Glomerular visceral epithelial cell (primary cell): ENCODE data around the gene ST14.
A peak's percentile ranks its signal among the peaks of the same experiment; 100 is the strongest.
"Not testable (repeated sequence)": the region's sequence is repeated elsewhere in the genome, so short reads cannot be mapped to it uniquely, and the experiment has no call there.

Source experiments
- DNase-seq: peaks from one replicate; pipeline ENCODE4 v3.0.0-alpha.2; 2016; ENCODE audit errors: extremely low spot score

The ST14 gene

DNA sequence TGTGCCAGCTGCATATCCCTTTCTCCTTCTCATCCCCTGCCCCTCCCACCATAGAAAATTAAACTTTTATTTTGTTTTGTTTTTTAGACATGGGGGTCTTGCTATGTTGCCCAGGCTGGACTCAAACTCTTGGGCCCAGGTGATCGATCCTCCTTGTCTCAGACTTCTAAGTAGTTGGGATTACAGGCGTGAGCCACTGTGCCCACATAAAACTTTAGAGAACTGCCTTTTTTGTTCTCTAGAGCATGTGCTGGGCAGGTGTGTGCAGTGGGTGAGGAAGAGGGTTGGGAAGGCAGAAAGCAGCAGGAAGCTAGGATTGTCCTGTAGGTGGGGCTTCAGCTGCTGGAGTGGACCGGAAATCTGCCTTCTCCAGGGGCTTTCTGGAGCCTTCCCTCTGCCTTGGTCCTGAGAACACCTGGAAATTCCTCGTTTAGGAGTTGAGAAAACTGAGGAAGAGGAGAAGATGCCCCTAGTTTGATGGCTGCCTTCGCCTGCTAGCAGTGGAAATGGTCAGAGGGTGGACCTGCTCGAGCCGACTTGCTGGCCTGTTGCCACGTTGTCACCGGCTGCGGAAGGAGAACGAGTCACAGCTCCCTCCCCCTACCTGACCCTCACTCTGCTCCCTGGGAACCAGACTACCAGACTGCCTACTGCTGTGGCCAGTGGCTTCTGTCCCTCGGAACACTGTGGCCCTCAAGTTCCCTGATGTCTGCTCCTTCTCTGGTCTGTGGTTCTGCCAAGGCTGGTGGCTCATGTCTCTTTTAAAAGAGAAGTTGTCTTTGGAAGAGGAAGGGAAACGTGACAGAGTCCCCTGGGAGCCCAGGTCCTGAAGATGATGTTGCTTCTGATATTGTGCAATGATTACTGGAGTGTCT lies 4.0 kb downstream of the ST14 start:
- no peak for DNase-seq

DNA sequence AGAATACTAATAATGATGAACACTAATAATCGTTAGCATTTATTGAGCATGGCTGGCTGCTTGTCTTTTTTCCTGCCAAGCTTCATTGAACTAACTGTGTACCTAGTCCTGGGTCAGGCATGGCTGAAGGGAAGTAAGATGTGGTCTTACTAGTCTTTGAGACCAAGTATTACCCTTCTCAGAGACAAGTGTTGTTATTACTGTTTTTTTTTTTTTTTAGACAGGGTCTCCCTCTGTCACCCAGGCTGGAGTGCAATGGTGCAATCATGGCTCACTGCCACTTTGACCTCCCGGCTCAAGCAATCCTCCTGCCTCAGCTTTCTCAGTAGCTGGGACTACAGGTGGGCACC lies 4.6 kb downstream of the ST14 start:
- no peak for DNase-seq

GRCh38 chr11:130165601-130166456 lies 6.2 kb downstream of the ST14 start:
- no peak for DNase-seq

DNA sequence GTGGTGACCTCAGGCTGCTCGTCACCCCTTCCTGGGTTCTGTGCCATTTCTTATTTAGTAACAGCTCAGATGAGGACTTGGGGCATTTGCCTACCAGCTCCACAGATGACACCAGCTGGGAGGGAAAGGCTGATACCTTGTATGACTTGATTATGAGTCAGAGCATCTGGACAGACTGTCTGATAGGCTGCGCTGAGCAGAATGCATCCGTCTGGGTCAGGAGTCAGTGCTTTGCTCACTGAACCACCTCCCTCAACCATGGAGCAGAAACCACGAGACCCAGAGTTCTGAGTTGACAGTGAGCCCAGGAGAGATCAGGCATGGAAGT lies 6.8 kb downstream of the ST14 start:
- peak; percentile 94 for DNase-seq

GRCh38 chr11:130167146-130167545 lies 7.6 kb downstream of the ST14 start:
- DNase-seq, result no peak

DNA sequence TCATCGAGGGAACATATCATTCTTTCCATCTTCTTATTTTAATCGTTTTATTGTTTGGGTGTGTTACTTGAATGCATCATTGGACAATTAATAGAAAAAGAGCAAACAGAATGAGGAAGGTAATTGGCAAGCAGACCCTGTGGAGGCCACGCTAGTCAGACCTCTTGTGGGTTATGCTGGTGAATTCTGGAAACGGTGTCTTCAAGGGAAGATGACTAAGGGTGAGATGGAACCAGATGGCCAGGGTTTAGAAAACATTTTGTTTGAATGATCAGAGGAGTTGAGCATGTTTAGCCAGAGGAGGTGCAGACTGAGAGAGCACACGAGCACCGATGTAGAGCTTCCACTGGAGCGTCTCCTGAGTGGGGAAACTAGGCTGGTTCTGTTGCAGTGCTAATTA lies 8.5 kb downstream of the ST14 start:
- DNase-seq, result peak; percentile 31

GRCh38 chr11:130170345-130170744 lies 10.8 kb downstream of the ST14 start:
- no peak for DNase-seq

- no peak for DNase-seq
These were observed 12.0 kb downstream of the ST14 start for GRCh38 chr11:130171534-130171933.

DNA sequence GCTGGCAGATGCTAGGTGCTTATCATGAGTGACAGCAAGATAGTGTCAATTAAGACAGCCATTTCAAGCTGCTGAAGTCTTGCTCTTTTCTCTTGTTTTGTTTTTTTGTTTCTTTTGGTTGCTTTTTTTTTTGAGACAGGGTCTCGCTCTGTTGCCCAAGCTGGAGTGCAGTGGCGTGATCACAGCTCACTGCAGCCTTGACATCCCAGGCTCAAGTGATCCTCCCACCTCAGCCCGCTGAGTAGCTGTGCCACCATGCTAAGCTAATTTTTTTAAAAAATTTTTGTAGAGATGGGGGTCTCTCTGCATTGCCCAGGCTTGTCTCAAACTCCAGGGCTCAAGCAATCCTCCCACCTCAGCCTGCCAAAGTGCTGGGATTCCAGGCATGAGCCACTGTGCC lies 12.4 kb downstream of the ST14 start:
- not testable (repeated sequence) for DNase-seq

DNA sequence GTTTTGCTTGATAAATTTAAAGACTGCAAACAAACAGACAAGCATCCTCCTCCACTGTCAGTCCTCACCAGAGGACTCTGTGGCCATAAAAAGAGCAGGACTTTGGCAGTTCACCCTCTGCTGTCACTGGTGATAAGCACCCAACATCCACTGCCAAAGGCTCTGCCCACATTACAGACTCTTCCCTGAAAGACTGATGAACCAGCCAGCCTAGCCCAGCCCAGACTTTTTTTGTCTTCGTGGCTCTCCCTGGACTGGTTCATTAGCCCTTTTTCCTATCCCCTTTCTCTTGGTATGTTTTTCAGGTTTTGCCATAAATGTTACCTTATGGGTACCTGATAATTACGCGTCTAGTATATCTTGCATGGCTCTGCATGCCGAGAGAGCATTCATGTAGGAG lies 15.1 kb downstream of the ST14 start:
- DNase-seq, result no peak

DNA sequence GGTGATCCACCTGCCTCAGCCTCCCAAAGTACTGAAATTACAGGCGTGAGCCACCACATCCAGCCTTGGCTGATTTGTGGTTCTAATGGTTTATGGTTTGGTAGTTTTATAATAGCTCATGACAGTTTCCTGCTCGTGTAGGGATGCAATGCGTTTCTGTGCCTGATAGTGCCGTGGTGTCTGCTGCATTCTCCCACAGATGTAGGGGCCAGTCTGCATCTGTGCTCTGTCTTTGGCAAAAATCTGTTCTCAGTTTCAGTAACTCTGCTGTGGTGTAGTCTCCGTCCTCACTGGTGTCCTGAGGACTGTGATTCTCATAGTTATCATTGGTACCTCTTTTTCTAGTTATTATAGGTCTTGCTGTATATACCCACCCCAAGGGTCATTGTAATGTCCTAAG lies 16.3 kb downstream of the ST14 start:
- no peak for DNase-seq

DNA sequence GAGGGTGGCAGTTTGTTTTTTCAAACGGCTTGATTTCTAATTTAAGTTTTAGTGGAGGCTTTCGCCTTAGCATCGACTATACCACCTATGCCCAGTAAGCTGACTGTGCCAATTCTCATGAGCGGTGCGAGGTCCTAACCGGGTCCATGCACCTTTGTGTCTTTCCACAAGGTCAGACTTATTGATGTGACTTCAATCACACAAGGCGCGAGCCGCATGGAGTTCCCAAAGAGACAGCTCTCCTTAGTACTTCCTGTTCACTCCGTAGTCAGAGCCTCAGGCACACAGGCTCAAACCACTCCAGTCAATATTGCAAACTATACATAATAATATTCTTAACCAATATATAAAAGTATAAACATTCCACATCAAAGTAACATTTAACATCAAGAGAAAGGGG lies 18.2 kb downstream of the ST14 start:
- no peak for DNase-seq

- peak; percentile 48 for DNase-seq
These were observed 19.1 kb downstream of the ST14 start for GRCh38 chr11:130178441-130179339.

- DNase-seq, result peak; percentile 76
These were observed 20.1 kb downstream of the ST14 start for GRCh38 chr11:130179396-130180306.

DNA sequence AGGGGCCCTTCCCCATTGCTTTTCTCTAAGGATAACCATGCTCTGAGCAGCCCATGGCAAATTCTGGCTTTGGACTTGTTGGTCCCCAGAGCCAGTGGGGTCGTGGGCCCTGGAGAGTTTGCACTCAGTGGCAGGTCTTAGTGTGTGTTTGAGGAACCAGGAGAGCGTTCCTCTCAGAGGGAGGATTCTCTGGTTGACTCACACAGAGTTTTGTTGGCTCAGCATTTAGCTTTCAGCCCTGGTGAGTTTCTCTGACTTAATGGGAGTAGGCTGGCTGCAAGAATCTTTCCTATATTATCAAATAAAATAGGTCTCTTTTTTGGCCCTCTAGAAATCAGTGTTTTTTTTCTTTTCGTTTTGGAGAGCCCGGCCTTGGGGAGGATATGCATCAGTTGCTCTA lies 20.9 kb downstream of the ST14 start:
- DNase-seq, result peak; percentile 47

GRCh38 chr11:130180896-130181294 lies 21.3 kb downstream of the ST14 start:
- DNase-seq, result no peak

- peak; percentile 52 for DNase-seq
These were observed 22.0 kb downstream of the ST14 start for GRCh38 chr11:130181295-130182272.

GRCh38 chr11:130183878-130184610 lies 24.5 kb downstream of the ST14 start:
- no peak for DNase-seq

DNA sequence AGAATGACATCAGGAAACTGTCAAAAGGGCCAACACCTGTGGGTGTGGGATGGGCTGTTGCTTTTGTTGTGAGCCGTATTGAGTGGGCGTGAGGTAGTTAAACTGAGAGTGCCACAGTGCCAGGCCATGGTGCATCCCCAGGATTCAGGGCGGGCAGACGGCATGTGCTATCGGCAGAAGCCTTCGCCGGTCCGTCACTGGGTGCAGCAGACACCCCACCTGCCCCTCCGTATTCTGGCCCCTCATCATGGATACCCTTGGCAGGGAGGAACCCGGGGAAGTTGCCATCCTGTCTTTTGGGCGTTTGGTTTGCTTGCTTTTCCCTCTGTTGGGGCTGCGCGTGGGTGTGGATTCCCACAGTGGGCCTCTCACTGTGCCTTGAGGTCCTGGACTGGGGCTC lies 27.5 kb downstream of the ST14 start:
- no peak for DNase-seq
